ENCODE data around the gene DNAH5. TPM values are rescaled to one million over a fixed set of nuclear protein-coding genes. Genes with fewer than 3 reads are reported as not detected.

The DNAH5 gene
- total and polyA plus RNA-seq, 2 experiments from 2014 or later, result 0.56 to 0.97 TPM

DNA sequence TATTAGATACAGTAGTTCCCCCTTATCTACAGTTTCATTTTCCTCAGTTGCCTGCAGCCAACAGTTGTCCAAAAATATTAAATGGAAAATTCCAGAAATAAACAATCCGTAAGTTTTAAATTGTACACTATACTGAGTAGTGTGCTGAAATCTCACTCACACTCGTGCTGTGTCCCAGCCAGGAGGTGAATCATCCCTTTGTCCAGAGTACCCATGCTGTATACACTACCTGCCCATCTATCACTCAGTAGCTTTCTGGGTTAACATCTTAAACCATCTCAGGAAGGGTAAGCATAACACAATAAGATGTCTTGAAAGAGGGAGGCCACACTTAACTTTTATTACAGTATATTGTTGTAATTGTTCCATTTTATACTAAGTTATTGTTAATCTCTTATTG is 31.7 kb upstream of the DNAH5 start (continued):
- TF ChIP-seq, protein P1, sequence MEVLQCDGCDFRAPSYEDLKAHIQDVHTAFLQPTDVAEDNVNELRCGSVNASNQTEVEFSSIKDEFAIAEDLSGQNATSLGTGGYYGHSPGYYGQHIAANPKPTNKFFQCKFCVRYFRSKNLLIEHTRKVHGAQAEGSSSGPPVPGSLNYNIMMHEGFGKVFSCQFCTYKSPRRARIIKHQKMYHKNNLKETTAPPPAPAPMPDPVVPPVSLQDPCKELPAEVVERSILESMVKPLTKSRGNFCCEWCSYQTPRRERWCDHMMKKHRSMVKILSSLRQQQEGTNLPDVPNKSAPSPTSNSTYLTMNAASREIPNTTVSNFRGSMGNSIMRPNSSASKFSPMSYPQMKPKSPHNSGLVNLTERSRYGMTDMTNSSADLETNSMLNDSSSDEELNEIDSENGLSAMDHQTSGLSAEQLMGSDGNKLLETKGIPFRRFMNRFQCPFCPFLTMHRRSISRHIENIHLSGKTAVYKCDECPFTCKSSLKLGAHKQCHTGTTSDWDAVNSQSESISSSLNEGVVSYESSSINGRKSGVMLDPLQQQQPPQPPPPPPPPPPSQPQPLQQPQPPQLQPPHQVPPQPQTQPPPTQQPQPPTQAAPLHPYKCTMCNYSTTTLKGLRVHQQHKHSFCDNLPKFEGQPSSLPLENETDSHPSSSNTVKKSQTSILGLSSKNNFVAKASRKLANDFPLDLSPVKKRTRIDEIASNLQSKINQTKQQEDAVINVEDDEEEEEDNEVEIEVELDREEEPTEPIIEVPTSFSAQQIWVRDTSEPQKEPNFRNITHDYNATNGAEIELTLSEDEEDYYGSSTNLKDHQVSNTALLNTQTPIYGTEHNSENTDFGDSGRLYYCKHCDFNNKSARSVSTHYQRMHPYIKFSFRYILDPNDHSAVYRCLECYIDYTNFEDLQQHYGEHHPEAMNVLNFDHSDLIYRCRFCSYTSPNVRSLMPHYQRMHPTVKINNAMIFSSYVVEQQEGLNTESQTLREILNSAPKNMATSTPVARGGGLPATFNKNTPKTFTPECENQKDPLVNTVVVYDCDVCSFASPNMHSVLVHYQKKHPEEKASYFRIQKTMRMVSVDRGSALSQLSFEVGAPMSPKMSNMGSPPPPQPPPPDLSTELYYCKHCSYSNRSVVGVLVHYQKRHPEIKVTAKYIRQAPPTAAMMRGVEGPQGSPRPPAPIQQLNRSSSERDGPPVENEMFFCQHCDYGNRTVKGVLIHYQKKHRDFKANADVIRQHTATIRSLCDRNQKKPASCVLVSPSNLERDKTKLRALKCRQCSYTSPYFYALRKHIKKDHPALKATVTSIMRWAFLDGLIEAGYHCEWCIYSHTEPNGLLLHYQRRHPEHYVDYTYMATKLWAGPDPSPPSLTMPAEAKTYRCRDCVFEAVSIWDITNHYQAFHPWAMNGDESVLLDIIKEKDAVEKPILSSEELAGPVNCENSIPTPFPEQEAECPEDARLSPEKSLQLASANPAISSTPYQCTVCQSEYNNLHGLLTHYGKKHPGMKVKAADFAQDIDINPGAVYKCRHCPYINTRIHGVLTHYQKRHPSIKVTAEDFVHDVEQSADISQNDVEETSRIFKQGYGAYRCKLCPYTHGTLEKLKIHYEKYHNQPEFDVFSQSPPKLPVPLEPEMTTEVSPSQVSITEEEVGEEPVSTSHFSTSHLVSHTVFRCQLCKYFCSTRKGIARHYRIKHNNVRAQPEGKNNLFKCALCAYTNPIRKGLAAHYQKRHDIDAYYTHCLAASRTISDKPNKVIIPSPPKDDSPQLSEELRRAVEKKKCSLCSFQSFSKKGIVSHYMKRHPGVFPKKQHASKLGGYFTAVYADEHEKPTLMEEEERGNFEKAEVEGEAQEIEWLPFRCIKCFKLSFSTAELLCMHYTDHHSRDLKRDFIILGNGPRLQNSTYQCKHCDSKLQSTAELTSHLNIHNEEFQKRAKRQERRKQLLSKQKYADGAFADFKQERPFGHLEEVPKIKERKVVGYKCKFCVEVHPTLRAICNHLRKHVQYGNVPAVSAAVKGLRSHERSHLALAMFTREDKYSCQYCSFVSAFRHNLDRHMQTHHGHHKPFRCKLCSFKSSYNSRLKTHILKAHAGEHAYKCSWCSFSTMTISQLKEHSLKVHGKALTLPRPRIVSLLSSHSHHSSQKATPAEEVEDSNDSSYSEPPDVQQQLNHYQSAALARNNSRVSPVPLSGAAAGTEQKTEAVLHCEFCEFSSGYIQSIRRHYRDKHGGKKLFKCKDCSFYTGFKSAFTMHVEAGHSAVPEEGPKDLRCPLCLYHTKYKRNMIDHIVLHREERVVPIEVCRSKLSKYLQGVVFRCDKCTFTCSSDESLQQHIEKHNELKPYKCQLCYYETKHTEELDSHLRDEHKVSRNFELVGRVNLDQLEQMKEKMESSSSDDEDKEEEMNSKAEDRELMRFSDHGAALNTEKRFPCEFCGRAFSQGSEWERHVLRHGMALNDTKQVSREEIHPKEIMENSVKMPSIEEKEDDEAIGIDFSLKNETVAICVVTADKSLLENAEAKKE (CRISPR knock-in tag; IDR thresholded peaks at IDR 0.05), result no peak
- TF ChIP-seq STAT1 (IDR thresholded peaks at IDR 0.05; ENCODE audit: unreplicated experiment) (no peak), EZH2 (IDR thresholded peaks at IDR 0.05; ENCODE audit: low read depth, unreplicated experiment) (no peak), ZNF114 (CRISPR knock-in tag; IDR thresholded peaks at IDR 0.05) (no peak), NANOG (IDR thresholded peaks at IDR 0.05; ENCODE audit: borderline replicate concordance) (no peak), ZNF331 (CRISPR knock-in tag; IDR thresholded peaks at IDR 0.05; ENCODE audit: low read depth) (no peak)

DNA sequence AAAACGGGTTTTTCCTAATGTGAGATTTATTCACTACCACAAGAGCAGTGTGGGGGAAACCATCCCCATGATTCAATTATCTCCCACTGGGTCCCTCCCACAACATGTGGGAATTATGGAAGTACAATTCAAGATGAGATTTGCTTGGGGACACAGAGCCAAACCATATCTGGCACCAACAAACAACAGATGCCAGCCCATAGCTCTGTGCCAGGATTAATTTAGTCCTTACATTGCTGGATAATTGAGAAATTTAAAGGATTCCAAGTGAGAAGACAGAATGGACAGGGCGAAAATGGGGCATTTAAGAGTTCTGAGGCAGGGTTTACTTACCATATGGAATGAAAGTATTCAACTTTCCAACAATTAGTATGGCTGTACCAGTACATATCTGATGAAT is 30.8 kb upstream of the DNAH5 start:
- Mint-ChIP-seq H3K27ac (no peak overlapping the region), H3K4me1 (peaks cover 3% of the 10 kb centered on the region; the same call in 1 of the 3 replicates), H3K27me3 (ENCODE audit: insufficient read depth, low read depth, poor library complexity) (peaks cover 10% of the 10 kb centered on the region), H3K4me3 (no peak overlapping the region), H3K9me3 (no peaks in the 10 kb centered on the region; the same call in 2 of the 3 replicates), H3K36me3 (ENCODE audit: low read depth) (no peaks in the 10 kb centered on the region)
- ATAC-seq (no peak), DNase-seq (ENCODE audit: low spot score) (no peak)
- Histone ChIP-seq H3K79me2 (replicated peaks; ENCODE audit: insufficient read depth) (no peaks in the 10 kb centered on the region), H3K27ac (ENCODE audit: low read depth) (no peak overlapping the region), H3K36me3 (ENCODE audit: insufficient read depth) (0 out of 2 replicates have a peak, but pooled peaks cover 3% of the 10 kb centered on the region), H3K4me2 (no peak overlapping the region), H3K4me1 (ENCODE audit: insufficient read depth) (no peaks in the 10 kb centered on the region), H3K9me2 (ENCODE audit: insufficient read depth) (0 out of 2 replicates have a peak, but pooled peaks cover 4% of the 10 kb centered on the region), H3K4me3 (no peak overlapping the region), H2AFZ (no peak overlapping the region), H3K27me3 (ENCODE audit: insufficient read depth) (no peaks in the 10 kb centered on the region), H3F3A (replicated peaks; ENCODE audit: low read depth) (no peaks in the 10 kb centered on the region), H4K20me1 (replicated peaks; ENCODE audit: insufficient read depth) (no peaks in the 10 kb centered on the region)
- TF ChIP-seq EZH2phosphoT487 (IDR thresholded peaks at IDR 0.05; ENCODE audit: unreplicated experiment), result no peak
- TF ChIP-seq, protein P2, sequence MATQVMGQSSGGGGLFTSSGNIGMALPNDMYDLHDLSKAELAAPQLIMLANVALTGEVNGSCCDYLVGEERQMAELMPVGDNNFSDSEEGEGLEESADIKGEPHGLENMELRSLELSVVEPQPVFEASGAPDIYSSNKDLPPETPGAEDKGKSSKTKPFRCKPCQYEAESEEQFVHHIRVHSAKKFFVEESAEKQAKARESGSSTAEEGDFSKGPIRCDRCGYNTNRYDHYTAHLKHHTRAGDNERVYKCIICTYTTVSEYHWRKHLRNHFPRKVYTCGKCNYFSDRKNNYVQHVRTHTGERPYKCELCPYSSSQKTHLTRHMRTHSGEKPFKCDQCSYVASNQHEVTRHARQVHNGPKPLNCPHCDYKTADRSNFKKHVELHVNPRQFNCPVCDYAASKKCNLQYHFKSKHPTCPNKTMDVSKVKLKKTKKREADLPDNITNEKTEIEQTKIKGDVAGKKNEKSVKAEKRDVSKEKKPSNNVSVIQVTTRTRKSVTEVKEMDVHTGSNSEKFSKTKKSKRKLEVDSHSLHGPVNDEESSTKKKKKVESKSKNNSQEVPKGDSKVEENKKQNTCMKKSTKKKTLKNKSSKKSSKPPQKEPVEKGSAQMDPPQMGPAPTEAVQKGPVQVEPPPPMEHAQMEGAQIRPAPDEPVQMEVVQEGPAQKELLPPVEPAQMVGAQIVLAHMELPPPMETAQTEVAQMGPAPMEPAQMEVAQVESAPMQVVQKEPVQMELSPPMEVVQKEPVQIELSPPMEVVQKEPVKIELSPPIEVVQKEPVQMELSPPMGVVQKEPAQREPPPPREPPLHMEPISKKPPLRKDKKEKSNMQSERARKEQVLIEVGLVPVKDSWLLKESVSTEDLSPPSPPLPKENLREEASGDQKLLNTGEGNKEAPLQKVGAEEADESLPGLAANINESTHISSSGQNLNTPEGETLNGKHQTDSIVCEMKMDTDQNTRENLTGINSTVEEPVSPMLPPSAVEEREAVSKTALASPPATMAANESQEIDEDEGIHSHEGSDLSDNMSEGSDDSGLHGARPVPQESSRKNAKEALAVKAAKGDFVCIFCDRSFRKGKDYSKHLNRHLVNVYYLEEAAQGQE (IDR thresholded peaks at IDR 0.05; ENCODE audit: unreplicated experiment), result no peak
- TF ChIP-seq, protein P3, sequence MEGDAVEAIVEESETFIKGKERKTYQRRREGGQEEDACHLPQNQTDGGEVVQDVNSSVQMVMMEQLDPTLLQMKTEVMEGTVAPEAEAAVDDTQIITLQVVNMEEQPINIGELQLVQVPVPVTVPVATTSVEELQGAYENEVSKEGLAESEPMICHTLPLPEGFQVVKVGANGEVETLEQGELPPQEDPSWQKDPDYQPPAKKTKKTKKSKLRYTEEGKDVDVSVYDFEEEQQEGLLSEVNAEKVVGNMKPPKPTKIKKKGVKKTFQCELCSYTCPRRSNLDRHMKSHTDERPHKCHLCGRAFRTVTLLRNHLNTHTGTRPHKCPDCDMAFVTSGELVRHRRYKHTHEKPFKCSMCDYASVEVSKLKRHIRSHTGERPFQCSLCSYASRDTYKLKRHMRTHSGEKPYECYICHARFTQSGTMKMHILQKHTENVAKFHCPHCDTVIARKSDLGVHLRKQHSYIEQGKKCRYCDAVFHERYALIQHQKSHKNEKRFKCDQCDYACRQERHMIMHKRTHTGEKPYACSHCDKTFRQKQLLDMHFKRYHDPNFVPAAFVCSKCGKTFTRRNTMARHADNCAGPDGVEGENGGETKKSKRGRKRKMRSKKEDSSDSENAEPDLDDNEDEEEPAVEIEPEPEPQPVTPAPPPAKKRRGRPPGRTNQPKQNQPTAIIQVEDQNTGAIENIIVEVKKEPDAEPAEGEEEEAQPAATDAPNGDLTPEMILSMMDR (conservative IDR thresholded peaks at IDR 0.05; ENCODE audit: low read depth in 2 of 2), result no peak

Measured in GM23338 (cell line).